Cerebellar nuclear complex (tissue), 1 donor: Measurements from ENCODE around the gene TNFRSF18.
A peak's percentile ranks its signal among the peaks of the same experiment; 100 is the strongest.

Experiments
- DNase-seq, 2 experiments: peaks; one replicate each; lab custom pipeline; 2025; lab: John Stamatoyannopoulos, UW

TNFRSF18 gene

DNA sequence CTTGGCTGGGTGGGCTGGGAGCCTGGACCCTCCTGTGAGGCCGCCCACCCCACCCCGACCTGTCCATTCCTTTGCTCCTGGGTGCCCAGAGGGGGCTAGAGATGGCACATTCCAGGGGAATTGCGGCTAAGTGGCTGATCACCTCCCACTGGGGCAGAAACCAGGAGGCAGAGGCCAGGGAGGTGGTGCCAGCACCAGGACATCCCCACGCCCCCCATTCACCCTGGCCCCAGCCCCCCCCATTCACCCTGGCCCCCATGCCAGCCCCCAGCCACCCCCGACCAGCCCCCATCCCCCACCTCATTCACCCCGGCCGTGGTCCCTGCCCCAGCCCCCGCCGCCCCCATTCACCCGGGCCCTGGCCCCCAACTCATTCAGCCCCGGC lies 33.9 kb upstream of the TNFRSF18 start:
- no peak for DNase-seq

DNA sequence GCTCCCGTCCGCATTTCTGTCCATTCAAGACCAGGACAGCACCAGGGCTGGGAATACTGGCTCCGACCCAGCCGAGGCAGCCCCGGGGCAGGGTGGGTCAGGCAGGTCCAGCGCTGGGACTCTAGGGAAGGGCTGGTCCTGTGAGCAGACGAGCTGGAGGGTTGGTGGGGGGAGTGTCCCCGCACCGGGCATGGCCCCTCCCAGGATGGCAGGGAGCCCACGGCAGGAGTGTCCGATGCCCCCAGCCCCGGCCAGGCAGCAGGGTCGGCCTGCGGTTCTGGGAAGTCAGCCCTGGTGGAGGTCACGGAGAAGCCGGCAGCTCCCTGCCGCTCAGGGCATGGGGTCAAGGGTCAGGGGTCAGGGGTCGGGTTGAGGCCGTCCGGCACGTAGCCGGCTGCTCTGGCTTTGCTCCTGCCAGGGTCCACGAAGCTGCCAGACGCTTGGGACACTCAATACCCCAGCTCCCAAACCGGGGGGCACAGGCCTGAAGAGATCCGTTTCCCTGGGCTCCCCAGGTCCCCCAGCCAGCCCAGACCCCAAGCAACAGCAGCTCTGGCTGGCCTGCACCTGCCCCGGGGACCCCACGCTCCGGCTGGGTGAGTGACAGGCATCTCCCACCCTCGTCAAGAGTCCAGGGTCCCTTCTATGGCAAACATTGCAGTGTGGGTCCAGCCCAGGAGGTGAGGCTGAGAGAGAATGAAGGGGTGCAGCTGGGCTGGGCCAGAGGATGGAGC lies 33.4 kb upstream of the TNFRSF18 start:
- DNase-seq = no peak

DNA sequence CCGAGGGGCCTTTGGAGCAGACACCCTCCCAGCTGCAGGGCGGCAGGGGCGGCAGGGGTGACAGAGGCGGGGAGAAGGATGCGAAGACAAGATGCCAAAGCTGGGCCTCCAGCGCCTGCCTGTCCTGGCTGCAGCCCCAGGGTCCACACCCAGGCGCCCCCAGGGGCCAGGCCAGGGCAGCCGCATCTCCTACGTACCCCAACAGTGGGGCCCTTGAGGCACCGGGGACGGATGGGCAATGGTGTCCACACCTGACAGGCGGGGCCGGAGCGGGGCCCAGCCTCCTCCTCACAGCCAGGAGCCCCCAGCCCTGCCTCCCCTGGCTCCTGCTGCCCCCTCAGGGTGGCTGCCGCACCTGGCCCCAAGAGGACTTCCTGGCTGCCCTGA lies 32.8 kb upstream of the TNFRSF18 start:
- no peak for DNase-seq

DNA sequence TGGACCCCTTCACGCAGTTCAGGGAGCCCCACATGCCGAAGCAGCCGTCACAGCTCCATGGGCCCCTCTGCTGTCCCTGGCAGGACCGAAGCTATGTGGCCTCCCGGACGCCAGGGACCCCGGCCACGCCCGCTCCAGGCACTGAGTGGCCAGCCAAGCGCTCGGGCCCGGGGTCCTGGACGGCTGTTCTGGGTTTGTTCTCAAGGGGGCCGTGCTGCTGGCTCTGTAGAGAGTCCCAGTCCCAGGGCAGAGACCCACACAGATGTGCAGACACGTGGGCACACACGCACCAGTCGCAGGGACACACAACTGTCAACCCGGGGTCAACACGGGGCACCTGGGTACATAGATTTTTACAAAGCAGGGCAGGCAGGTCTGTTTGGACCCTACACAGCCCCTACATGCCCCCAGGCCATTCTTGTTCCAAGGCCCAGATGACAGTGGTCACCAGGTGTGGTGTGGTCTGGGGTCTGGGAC lies 32.3 kb upstream of the TNFRSF18 start:
- DNase-seq = no peak

DNA sequence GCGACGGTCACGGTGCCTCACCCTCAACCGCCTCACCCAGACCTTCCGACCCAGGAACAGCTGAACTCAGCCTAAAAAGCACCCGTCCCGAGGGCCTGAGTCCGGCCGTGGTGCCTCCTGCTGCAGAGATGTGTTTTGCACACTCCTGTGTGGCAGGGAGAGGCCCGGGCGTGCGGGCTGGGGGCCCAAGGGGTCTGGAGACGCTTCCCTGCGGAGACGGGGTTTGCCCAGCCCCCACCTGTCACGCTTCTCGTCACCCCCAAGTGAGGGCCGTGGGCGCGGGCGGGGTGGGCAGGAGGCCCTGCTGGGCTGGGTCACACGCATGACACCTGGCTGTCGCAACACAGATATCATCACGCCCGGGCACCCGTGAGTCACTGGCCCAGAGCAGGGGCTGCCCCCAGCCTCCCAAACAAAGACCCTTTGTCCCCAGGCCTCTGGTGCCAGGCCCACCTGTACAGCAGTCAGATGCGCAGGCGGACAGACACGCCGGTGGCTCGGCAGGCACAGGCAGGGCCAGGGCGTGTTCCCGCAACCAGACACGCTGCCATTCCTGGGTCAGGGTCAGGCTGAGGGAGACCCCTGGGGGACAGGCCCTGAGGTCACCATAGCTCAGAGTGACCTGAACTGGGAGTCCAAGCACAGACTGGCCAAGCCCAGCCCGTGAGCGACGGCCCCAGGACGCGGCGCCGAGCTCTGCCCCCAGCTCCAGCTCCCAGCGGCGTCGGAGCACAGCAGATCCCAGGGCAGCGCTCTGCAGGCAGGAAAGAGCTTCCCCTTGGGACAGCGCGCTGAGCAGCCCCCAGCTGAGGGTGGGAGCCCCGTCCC lies 31.7 kb upstream of the TNFRSF18 start:
- DNase-seq = no peak

DNA sequence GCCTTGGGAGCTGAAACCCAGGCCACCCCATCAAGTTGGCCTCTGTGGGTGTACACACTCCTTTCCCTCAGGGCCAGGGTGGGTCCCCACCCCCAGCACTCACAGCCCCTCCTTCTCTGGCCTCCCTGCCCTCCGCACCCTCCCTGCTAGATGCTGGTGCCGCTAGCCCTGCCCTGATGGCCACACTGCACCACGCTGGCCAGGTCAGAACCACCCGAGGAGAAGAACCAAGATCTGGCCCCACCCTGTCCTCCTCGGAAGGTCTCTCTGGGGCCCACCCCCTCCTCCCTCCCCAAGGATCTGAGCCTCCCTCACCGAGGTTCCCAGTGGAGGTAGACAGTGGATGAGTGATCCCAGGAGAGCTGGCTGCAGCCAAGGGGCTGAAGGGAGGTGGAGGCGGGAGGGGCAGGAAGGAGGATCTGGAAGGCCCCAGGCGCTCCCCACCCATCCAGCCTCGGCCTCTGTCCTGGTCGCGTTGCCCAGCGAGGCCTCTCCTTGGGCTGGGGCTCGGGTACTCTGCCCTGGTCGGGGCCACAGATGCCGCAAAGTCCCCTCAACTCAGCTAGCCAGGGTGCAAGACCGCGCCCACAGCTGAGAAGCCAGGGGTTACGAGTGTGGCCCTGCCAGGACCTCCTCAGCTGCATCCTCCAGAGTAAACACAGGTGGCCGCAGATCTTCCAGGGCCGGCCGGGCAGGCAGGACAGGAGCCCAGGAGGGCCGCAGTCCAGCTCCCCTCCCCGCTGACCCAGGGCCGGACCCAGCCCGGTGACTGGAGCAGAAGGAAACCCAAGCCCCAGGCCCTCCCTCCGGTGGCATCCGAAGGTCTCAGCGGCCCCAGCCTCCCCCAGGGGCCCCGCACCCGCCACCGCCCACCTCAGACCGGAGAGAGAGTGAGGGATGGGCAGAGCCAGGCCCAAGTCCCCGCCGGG lies 30.8 kb upstream of the TNFRSF18 start:
- no peak for DNase-seq

DNA sequence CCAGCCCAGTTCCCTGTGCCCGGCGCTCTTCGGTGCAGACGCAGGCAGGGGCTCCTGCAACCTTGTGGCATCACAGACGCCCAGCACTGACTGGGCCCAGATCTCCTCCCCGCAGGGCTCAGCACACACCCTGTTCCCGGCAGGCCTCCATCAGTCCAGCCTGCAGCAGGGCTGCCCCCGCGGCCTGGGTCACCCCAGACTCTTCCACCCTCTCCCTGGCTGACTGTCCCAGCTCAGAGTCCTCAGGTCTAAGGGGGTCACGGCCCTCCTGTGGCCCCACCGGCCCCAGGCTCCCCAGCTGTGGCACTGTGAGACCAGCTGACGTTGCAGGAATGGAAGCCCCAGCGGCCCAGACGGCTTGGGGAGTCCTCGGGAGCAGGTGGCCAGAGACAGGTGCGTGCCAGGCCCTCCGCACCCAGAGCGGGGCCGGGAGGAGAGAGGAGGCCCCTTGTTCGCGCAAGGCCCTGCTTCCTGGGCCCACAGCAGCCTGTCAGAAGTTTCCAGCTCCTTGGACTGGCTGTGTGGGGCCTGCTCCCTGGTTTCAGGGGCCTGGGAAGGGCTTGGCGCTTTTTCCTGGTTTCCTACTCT lies 29.9 kb upstream of the TNFRSF18 start:
- no peak for DNase-seq

DNA sequence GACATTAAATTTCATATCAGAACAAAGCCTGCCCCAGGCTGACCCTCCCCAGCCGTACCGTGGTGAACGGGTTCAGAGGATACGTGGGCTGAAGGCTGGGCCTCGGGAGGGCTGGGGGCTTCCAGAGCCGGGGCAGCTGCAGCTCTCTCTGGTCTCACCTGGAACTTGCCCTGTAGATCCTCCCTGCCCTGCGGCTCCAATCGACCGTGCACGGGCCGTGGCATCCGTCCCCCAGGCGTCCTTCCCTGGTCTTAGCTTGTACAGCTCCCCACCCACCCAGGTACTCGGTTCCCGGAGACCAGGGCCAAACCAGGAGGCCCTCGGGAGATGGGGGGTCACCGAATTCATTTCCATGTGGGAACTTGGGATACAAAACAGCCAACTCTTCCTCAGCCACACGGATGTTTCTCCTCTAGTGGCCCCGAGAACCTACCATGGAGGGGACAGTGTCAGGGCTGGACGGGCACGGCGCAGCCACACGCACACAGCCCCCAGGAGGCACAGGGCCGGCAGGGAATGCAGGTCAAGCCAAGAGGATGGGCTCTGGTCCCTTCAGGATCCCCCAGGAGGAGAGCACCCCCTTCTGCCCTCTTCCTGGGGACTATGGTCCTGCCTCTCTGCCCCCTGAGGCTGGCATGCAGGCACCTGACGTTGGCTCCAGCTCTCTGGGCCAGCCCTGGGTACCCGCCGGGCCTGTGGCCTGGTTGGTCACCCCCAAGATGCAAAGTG lies 28.8 kb upstream of the TNFRSF18 start:
- DNase-seq = no peak

DNA sequence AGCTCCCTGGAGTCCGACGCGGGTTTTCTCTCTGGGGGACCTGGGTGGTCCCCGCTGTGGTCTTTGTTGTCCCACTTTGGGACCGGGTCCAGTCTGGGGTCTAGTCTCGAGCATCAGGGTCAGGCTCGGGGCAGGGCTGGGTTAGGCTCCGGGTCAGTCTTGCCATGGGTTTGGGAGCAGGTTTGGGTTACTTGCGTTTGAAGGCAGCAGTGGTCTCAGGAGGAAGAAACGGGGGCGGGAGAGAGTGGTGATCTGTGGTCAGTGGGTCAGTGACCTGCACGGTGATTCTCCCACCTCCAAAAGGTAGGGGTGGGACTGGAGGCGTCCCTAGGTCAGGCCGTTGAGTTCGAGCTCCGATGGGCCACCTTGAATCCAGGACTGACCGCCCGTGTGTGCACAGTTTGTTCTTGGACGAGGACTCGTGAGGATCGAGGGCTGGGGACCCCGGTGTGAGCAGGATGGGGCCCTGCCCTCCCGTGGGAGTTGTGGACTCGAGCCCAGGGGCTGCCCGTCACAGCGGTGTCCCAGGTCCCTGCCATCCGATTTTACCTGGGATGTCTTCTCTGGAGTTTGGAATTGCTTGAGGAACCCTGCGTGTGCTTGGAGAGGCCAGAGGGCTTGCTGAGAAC lies 27.9 kb upstream of the TNFRSF18 start:
- DNase-seq = no peak

DNA sequence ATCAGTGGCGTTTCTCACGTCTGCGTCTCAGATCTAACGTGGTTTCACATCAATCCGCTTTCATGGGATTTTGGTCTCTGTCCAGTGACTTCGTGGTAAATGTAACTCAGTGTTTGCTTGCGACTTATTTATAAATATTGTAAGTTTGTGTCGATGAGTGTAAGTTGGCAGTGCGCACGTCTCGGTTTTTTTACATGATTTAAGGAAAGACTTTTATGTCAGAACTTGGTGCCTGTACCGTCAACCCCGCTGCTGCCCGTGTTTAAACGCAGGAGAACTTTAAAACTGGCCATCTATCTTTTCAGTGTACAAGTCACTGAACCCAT lies 27.1 kb upstream of the TNFRSF18 start:
- no peak for DNase-seq

DNA sequence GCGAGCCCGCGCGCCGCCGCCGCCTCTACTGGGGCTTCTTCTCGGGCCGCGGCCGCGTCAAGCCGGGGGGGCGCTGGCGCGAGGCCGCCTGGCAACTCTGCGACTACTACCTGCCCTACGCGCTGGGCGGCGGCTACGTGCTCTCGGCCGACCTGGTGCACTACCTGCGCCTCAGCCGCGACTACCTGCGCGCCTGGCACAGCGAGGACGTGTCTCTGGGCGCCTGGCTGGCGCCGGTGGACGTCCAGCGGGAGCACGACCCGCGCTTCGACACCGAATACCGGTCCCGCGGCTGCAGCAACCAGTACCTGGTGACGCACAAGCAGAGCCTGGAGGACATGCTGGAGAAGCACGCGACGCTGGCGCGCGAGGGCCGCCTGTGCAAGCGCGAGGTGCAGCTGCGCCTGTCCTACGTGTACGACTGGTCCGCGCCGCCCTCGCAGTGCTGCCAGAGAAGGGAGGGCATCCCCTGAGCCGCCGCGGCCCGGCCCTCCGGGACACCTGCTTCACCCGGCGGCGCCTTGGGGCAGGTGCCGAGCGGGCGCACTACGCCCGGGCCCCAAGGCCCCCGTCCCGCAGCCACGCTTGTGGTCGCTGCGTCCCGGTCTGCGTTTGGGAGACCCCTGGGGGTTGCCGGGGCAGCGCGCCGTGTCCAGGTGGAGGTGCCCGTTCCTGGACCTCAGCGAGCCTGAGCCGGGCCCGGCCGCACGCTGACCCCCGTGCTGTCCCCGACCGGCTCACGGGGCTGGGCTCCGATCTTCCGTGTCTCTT lies 26.6 kb upstream of the TNFRSF18 start:
- no peak for DNase-seq

DNA sequence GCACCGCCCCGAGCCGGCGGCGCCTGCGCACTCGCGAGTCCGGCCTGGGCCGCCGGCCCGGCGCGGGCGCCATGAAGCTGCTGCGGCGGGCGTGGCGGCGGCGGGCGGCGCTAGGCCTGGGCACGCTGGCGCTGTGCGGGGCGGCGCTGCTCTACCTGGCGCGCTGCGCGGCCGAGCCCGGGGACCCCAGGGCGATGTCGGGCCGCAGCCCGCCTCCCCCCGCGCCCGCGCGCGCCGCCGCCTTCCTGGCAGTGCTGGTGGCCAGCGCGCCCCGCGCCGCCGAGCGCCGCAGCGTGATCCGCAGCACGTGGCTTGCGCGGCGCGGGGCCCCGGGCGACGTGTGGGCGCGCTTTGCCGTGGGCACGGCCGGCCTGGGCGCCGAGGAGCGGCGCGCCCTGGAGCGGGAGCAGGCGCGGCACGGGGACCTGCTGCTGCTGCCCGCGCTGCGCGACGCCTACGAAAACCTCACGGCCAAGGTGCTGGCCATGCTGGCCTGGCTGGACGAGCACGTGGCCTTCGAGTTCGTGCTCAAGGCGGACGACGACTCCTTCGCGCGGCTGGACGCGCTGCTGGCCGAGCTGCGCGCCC lies 25.9 kb upstream of the TNFRSF18 start, which contains the start of gene B3GALT6:
B3GALT6 (plus strand) TSS at position 30 of the 588 bp plus-strand sequence; CDS start at position 72, 42 bp downstream.
- DNase-seq = no peak

DNA sequence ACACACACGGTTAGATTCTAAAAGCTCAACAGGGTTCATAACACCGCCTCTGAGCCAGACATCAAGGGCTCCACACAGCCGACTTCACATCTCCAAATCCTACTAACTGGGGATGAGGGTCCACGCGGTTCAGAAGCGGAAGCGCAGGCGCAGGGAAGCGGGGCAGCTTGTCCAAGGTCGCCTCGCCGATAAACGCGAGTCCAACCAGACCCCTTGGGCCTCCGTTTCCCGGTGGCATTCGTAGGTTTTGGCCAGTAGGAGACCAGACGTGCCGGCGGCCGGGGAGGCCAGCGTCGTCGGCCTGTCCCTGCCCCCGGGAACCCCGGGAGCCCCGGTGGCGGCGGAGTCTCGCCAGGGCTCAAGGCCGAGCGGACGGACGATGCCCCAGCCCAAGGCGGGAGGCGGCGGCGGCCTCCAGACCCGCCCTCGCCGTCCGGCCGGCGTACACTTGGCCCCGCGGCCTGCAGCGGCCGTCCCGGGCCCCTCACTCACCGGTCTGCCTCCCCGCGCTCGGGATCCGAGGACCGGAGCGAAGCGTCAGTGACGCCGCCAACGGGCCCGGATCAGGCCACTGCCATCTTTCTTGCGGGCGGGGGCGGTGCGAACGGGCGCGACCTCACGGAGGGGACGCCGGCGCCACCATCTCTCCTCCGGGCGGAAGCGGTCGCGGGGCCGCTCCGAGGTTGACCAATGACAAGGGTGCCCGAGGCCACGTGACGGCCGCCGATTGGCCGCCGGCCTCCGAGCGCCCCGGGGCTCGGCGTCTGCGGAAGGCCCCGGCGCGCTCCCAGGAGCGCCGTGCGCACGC lies 25.2 kb upstream of the TNFRSF18 start, which contains the start of gene SDF4:
SDF4 (minus strand) TSS at position 602 of the 808 bp plus-strand sequence. CDS start 3,229 bp downstream, outside the sequence.
- DNase-seq = peak; percentile 35 to 48

DNA sequence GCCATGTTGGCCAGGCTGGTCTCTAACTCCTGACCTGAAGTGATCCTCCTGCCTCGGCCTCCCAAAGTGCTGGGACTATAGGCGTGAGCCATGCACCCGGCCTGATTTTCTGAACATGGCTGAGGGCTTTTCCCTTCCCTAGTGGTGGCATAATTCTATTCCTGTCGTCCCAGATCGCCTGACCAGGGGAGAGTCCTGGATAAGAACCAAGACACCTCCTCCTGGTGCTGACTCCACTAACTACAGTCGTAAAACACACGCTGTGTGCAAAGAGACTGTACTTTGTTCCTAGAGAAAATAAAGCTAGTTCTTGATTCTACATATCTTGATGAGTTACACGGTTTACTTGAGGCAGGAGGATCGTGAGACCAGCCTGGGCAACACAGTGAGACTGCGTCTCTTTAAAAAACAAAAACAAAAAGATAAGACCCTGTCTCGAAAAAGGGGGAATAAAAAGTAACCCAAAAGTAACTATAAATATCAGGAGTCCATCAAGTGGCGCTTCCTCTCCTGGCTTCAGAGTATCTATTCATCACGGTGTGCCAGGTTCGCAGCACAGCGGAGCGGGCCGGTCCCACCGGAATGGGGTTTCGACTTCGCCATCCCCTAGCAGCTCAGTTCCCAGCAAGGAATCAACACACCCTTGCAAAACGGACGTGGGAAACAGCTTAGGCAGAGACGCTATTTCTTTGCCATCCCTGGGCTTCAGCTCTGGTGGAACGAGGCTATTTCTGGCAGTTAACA lies 24.4 kb upstream of the TNFRSF18 start:
- DNase-seq = no peak

DNA sequence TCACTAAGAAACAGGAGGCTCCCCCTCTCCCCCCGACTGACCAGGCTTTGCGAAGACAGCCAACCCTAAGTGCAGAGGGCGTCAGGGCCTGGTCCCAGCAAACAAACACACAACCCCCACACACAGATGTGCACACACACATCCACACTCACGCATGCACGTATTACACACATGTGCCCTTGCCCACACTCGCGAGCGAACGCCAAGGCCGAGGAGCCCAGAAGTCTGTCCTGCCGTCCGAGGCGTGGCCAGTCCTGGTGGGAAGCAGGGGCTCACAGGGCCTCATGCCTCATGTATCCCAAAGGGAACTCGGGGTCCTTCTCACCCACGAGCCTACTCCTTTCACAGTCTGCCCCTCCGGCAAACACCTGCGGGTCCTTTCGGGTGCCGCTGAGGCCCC lies 23.4 kb upstream of the TNFRSF18 start:
- no peak for DNase-seq

DNA sequence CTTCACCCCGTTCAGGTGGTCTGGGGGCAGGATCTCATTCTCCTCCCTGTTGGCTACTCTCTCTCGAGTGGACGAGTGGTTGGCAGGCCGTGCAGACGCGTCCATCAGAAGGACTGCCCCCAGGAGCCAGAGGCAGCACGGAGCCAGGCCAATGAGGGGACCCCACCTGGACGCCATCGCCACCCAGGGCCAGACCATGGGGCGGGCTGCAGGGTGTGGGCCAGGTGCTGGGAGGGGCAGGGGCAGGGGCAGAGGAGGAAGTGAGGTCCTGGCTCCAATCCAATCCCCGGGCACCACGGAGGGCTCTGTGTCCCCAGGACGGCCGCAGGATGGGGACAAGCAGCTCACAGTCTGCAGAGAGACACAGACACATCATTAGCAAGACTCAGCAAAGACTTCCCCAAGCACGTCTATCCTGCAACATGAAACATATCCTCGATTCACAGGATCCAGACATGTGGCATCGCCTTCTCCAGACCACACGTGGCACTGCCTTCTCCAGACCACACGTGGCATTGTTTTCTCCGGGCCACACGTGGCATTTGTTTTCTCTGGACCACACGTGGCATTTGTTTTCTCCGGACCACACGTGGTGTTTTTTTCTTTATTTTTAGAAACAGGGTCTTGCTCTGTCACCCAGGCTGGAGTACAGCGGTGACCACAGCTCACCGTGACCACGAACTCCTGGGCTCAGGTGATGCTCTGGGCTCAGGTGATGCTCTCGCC lies 22.4 kb upstream of the TNFRSF18 start:
- DNase-seq = no peak

DNA sequence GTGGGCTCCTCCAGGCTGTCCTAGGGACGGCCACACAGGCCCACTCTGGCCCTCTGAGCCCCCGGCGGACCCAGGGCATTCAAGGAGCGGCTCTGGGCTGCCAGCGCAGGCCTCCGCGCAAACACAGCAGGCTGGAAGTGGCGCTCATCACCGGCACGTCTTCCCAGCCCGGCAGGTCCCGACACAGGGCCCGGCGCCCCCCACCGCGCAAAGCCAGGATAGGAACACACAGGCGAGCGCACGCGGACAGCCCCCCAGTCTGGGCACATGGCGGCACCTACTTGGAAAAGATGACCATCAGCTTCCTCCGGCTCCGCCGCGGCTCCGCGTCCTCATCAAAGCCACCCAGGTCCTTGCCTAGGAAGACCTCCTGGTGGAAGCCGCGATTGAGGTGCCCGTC lies 21.8 kb upstream of the TNFRSF18 start:
- DNase-seq = no peak
